Naive thymus-derived CD4-positive, alpha-beta T cell (primary cell): Measurements from ENCODE around the gene EMP1. TPM values are rescaled to one million over a fixed set of nuclear protein-coding genes. Genes with fewer than 3 reads are reported as not detected.
A peak's percentile ranks its signal among the peaks of the same experiment; 100 is the strongest.

Source experiments
- ATAC-seq: fragments of 150-1000 bp; cut with Tn5 transposase; 2 replicates; pipeline ENCODE4 v1.10.0; 2021; ENCODE audit warnings: mild to moderate bottlenecking, moderate library complexity
- CTCF ChIA-PET: fragments of 350-600 bp; sonication (Branson Sonifier 250); formaldehyde crosslinking; loops from one replicate; lab custom pipeline; 2021; ENCODE audit warnings: antibody characterized with exemption; lab: Charles Lee
- POLR2A ChIA-PET: fragments of 350-600 bp; sonication (Branson Sonifier 250); formaldehyde crosslinking; loops from one replicate; lab custom pipeline; 2021; ENCODE audit warnings: antibody characterized with exemption, inconsistent platforms; lab: Charles Lee
- DNase-seq, 9 donors: peaks; one replicate each; pipeline versions ENCODE4 v3.0.0 to v3.0.0-alpha.2; 2020 to 2022; ENCODE audit warnings: mixed read lengths in 1 of 9
- H3K27ac ChIP-seq: one replicate; pipeline ENCODE4 v1.7.0; 2013; ENCODE audit warnings: mild to moderate bottlenecking, low read depth, low read length, moderate library complexity
- H3K27me3 ChIP-seq, 2 donors: one replicate each; pipeline ENCODE4 v1.7.0; 2013; ENCODE audit warnings: low read length in 2 of 2, mild to moderate bottlenecking in 2 of 2, moderate library complexity in 2 of 2; ENCODE audit not compliant: control insufficient read depth in 2 of 2, insufficient read depth in 2 of 2
- H3K36me3 ChIP-seq, 3 experiments: 1 replicate in 2 of 3; 2 replicates in 1 of 3; pipeline ENCODE4 v1.7.0; 2013; ENCODE audit warnings: low read length in 3 of 3, mild to moderate bottlenecking in 3 of 3, moderate library complexity in 1 of 3; ENCODE audit not compliant: insufficient read depth in 3 of 3, control insufficient read depth in 2 of 3
- H3K4me1 ChIP-seq, 2 donors: one replicate each; pipeline ENCODE4 v1.7.0; 2013; ENCODE audit warnings: low read length in 2 of 2, mild to moderate bottlenecking in 2 of 2, moderate library complexity in 1 of 2; ENCODE audit not compliant: control insufficient read depth in 2 of 2, insufficient read depth in 2 of 2
- H3K4me3 ChIP-seq: 2 replicates; pipeline ENCODE4 v1.7.0; 2013; ENCODE audit warnings: mild to moderate bottlenecking, low read length
- H3K9me3 ChIP-seq, 3 experiments: 1 replicate in 2 of 3; 2 replicates in 1 of 3; pipeline ENCODE4 v1.7.0; 2013; ENCODE audit warnings: low read length in 3 of 3; ENCODE audit not compliant: control insufficient read depth in 2 of 3
- H3K27ac Mint-ChIP-seq, 9 donors: one replicate each; pipeline ENCODE4 v1.8.0; 2020 to 2022; ENCODE audit warnings: mixed read lengths in 9 of 9, mild to moderate bottlenecking in 8 of 9, moderate library complexity in 5 of 9, inconsistent platforms in 2 of 9
- H3K27me3 Mint-ChIP-seq, 5 donors: one replicate each; pipeline ENCODE4 v1.8.0; 2021 to 2022; ENCODE audit warnings: mixed read lengths in 5 of 5, mild to moderate bottlenecking in 1 of 5
- H3K36me3 Mint-ChIP-seq, 5 donors: one replicate each; pipeline ENCODE4 v1.8.0; 2020 to 2022; ENCODE audit warnings: mixed read lengths in 5 of 5, mild to moderate bottlenecking in 3 of 5, inconsistent platforms in 1 of 5
- H3K4me1 Mint-ChIP-seq, 7 donors: one replicate each; pipeline ENCODE4 v1.8.0; 2020 to 2022; ENCODE audit warnings: mixed read lengths in 7 of 7, mild to moderate bottlenecking in 3 of 7, inconsistent platforms in 1 of 7
- H3K4me3 Mint-ChIP-seq, 10 donors: one replicate each; pipeline ENCODE4 v1.8.0; 2020 to 2022; ENCODE audit warnings: mild to moderate bottlenecking in 10 of 10, mixed read lengths in 10 of 10, moderate library complexity in 6 of 10, inconsistent platforms in 2 of 10
- H3K9me3 Mint-ChIP-seq, 11 donors: one replicate each; pipeline ENCODE4 v1.8.0; 2020 to 2022; ENCODE audit warnings: mixed read lengths in 11 of 11, mild to moderate bottlenecking in 4 of 11, inconsistent platforms in 1 of 11, moderate library complexity in 1 of 11
- intact Hi-C, 2 donors: fragments of 100-400 bp; cut with micrococcal nuclease; formaldehyde crosslinking; loops; one replicate each; pipeline ENCODE4 v1.15.1; 2023
- polyA plus RNA-seq, 2 donors: library from polyadenylated mRNA; unstranded; fragments of 300-500 nt; fragmentation: Illumina TruSeq; gene quantifications; one replicate each; pipeline ENCODE4 v1.2.3, GENCODE V29; 2021
- total RNA-seq, 6 experiments: library from RNA in 5 of 6; stranded (reverse) in 5 of 6; gene quantifications; 1 replicate in 5 of 6; 2 replicates in 1 of 6; pipeline ENCODE4 v1.2.3 and lab custom pipeline; 2021 to 2026

EMP1 gene
- total and polyA plus RNA-seq, 7 experiments from 2014 or later: 0.37 to 40.1 (median 4.3) TPM; not detected in 1

DNA sequence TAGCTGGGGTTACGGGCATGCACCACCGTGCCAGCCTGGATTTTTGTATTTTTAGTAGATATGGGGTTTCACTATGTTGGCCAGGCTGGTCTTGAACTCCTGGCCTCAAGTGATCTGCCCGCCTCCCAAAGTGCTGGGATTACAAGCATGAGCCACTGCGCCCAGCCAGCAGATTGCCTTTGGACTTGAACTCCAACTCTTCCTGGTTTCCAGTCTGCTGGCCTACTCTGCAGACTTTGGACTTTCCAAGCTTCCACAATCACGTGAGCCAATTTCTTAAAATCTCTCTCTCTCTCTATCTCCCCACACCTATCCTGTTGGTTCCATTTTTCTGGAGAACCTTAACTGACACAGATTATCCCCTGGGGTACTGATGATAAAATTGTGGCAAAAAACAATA lies 55.0 kb downstream of the EMP1 start:
- intact Hi-C loops: no loop called here
- ATAC-seq: no peak
- ChIA-PET CTCF (no interaction called here), POLR2A (no interaction called here)
- Mint-ChIP-seq H3K27me3 (peaks cover 5 to 14% (median 10%) of the 10 kb centered on the region in 5 donors), H3K9me3 (peaks cover 0 to 3% (median 0%) of the 10 kb centered on the region in 11 donors), H3K4me1 (peaks cover 3 to 6% (median 5%) of the 10 kb centered on the region in 7 donors), H3K4me3 (no peak overlapping the region), H3K27ac (no peak overlapping the region), H3K36me3 (no peaks in the 10 kb centered on the region)
- Histone ChIP-seq H3K27ac (no peak overlapping the region), H3K4me3 (no peak overlapping the region), H3K4me1 (no peaks in the 10 kb centered on the region), H3K27me3 (no peaks in the 10 kb centered on the region), H3K36me3 (no peaks in the 10 kb centered on the region), H3K9me3 (no peaks in the 10 kb centered on the region)
- DNase-seq: no peak

DNA sequence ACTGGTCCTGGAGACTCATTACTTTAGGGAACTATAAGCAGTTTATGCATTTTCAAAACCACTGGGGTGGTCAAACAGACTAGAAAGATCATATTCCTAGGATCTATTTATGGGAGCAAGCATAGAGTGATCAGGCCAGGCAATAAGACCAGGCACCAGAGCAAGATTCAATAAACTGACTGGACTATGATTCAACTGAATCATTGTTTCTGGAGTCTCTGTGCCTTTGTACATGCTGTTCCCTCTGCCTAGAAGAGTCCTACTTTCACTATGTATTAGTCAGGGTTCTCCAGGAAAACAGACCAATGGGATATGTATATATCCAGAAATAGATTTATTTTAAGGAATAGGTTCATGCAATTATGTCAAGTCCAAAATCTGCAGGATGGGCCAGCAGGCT lies 55.5 kb downstream of the EMP1 start:
- CTCF ChIA-PET: no interaction called here
- POLR2A ChIA-PET: no interaction called here
- H3K27me3 ChIP-seq: no peaks in the 10 kb centered on the region
- H3K9me3 ChIP-seq: no peaks in the 10 kb centered on the region
- no peaks in the 10 kb centered on the region for H3K4me1 ChIP-seq
- Mint-ChIP-seq H3K36me3 (no peaks in the 10 kb centered on the region), H3K27me3 (peaks cover 5 to 16% (median 10%) of the 10 kb centered on the region in 5 donors), H3K4me3 (no peak overlapping the region), H3K9me3 (peaks cover 0 to 3% (median 0%) of the 10 kb centered on the region in 11 donors), H3K27ac (no peak overlapping the region), H3K4me1 (peaks cover 3 to 6% (median 5%) of the 10 kb centered on the region in 7 donors)
- intact Hi-C loops: no loop called here
- H3K27ac ChIP-seq: no peak overlapping the region
- ATAC-seq (no peak), DNase-seq (no peak)
- H3K36me3 ChIP-seq: no peaks in the 10 kb centered on the region
- no peak overlapping the region for H3K4me3 ChIP-seq

DNA sequence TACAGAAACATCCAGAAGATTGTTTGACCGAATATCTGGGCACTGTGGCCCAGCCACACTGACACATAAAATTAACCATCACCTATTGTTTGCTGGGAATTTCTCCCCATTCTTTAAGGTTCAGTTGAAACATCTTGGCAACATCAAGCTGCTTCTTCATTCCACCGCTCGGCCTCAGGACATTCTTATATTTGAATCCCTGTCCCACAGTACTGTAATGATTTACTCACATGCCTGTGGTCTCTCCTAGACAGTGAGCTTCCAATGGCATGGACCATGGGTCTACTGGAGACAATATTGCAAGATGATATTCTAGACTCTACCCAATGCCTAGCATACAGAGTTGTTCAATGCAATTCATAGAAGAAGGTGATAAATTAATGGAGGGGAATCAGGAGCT lies 56.1 kb downstream of the EMP1 start:
- Mint-ChIP-seq H3K4me3 (no peak overlapping the region), H3K9me3 (peaks cover 0 to 3% (median 0%) of the 10 kb centered on the region in 11 donors), H3K27me3 (peaks cover 5 to 16% (median 10%) of the 10 kb centered on the region in 5 donors), H3K36me3 (no peaks in the 10 kb centered on the region), H3K27ac (no peak overlapping the region), H3K4me1 (peaks cover 3 to 6% (median 5%) of the 10 kb centered on the region in 7 donors)
- DNase-seq (no peak), ATAC-seq (no peak)
- intact Hi-C loops: no loop called here
- ChIA-PET POLR2A (no interaction called here), CTCF (no interaction called here)
- H3K36me3 ChIP-seq: no peaks in the 10 kb centered on the region
- no peaks in the 10 kb centered on the region for H3K4me1 ChIP-seq
- no peak overlapping the region for H3K27ac ChIP-seq
- H3K27me3 ChIP-seq: no peaks in the 10 kb centered on the region
- H3K4me3 ChIP-seq: no peak overlapping the region
- no peaks in the 10 kb centered on the region for H3K9me3 ChIP-seq

DNA sequence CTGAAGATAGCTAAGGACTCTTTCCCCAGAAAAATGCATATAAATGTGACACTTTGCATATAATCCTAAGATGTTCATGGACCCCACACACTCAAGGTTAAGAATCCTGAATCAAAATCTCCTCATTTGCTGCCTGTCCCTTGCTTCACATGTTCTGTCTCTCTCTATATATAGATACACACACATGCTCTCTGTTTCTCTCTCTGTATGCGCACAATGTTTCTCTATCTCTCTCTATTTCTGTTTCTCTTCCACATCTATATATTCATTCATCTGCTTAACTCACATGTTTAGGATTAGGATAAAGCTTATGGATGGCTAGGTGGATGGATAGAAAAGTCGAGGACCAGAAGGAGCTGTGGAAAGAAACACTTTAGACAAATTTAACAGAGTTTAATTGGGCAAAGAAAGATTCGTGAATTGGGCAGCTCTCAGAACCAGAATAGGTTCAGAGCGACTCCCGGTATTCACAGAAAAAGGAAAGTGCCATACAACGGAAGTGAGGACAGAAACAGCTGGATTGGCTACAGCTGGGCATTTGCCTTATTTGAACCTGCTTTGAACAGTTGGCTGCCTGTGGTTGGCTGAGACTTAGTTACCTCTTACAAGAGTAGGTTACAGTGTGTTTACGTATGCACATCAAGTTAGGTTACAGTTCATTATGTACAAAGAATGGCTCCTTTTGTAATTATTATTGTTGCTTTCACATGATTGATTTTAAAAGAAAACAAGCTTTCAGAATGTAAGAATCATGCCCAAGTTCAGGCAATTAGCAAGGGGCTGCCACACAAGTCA lies 57.6 kb downstream of the EMP1 start:
- POLR2A ChIA-PET: no interaction called here

DNA sequence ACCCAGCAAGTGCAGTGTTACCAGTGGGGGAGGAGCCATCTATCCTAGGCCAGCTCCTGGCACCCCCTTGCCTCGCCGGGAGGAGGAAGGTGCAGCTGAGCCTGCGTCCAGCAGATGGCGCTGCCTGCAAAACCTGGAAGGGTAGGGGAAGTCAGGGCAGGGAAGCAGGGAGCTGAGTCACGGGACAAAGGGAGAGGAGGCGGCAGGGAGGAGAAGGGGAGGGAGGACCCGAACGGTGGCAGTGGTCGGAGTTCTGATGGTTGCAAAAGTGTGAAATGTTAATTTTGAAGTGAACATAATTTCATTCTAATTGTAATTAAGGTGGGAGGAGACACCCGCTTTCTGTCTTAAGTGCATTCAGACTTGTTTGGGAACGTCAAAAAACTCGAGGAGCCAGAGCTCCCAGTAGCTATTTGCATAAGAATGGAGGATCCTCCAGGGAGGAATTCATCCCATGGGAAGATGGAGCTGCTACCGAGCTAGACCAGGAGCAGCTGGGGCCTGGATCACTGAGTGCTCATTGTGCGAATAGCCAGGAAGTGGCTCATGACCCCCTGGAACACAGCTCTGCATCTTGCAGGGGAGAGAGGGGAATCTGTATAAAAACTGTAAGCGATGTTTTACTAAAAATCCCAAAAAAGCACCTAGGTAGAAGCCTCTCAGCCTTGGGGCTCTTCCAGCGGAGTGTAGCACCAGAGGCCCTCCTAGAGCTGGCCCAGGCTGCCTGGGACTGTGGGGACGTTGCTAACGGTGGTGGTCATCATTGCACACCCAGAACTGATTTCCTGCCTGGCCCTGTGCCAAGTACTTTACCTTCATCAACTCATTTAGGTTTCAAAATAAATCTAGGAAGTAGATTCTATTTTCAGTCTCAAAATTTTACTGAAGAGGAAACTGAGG lies 59.5 kb downstream of the EMP1 start:
- Mint-ChIP-seq H3K9me3 (no peaks in the 10 kb centered on the region), H3K27me3 (peaks cover 0 to 7% (median 0%) of the 10 kb centered on the region in 5 donors), H3K27ac (no peak overlapping the region), H3K4me1 (peaks cover 3 to 6% (median 5%) of the 10 kb centered on the region in 7 donors), H3K36me3 (no peaks in the 10 kb centered on the region), H3K4me3 (peak overlapping the region in 6 of 10 donors; percentile 11 to 63 (median 32))
- ATAC-seq (peak; percentile 98), DNase-seq (peak; percentile 38 to 79 (median 61))
- POLR2A ChIA-PET: no interaction called here
- Histone ChIP-seq H3K4me1 (no peaks in the 10 kb centered on the region), H3K9me3 (no peaks in the 10 kb centered on the region), H3K4me3 (no peak overlapping the region), H3K27me3 (no peaks in the 10 kb centered on the region), H3K27ac (no peak overlapping the region), H3K36me3 (no peaks in the 10 kb centered on the region)
- intact Hi-C loops: no loop called here
- CTCF ChIA-PET: interaction anchor here (0.7 to 2.2 kb wide), 4 partner anchors 10 to 44 kb away, joined by 3 to 9 read pairs (median 4); no protein-coding TSS in a partner anchor

More for the DNA sequence above, 57.6 kb downstream of the EMP1 start:
- Histone ChIP-seq H3K4me1 (no peaks in the 10 kb centered on the region), H3K27ac (no peak overlapping the region), H3K27me3 (no peaks in the 10 kb centered on the region), H3K9me3 (no peaks in the 10 kb centered on the region), H3K36me3 (no peaks in the 10 kb centered on the region), H3K4me3 (no peak overlapping the region)
- CTCF ChIA-PET: interaction anchor here (0.9 kb wide), 2 partner anchors 24 to 1170 kb away, joined by 3 read pairs; no protein-coding TSS in a partner anchor
- DNase-seq (no peak), ATAC-seq (no peak)
- Mint-ChIP-seq H3K9me3 (peaks cover 0 to 3% (median 0%) of the 10 kb centered on the region in 11 donors), H3K27me3 (peaks cover 5 to 16% (median 10%) of the 10 kb centered on the region in 5 donors), H3K27ac (no peak overlapping the region), H3K4me3 (no peak overlapping the region), H3K4me1 (peaks cover 3 to 6% (median 5%) of the 10 kb centered on the region in 7 donors), H3K36me3 (no peaks in the 10 kb centered on the region)
- intact Hi-C loops: no loop called here

DNA sequence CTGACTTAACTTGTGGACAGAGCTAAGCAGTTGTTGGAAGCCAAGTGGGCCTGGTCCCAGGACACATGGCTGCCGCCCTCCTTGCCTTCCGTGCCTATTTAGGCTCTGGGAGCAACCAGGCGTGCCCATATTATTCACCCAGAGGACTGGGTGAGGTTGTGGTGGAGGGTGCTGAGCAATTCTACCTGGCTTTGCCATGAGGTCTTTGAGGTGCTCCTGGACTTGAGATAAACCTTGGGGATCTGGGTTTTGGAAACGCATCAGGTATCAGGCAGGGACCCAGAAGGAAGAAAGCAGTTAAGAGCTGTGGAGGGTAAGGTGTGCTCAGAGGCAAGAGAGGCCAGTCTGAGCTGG lies 60.1 kb downstream of the EMP1 start:
- H3K4me1 ChIP-seq: no peaks in the 10 kb centered on the region
- H3K9me3 Mint-ChIP-seq: no peaks in the 10 kb centered on the region
- H3K36me3 ChIP-seq: no peaks in the 10 kb centered on the region
- ATAC-seq: no peak
- H3K36me3 Mint-ChIP-seq: no peaks in the 10 kb centered on the region
- no peaks in the 10 kb centered on the region for H3K9me3 ChIP-seq
- intact Hi-C loops: no loop called here
- DNase-seq: no peak
- POLR2A ChIA-PET: no interaction called here
- H3K4me1 Mint-ChIP-seq: peaks cover 3 to 6% (median 5%) of the 10 kb centered on the region in 7 donors
- no peak overlapping the region for H3K27ac ChIP-seq
- H3K4me3 ChIP-seq: no peak overlapping the region
- H3K27me3 Mint-ChIP-seq: peaks cover 0 to 7% (median 0%) of the 10 kb centered on the region in 5 donors
- no peak overlapping the region for H3K4me3 Mint-ChIP-seq
- CTCF ChIA-PET: interaction anchor here (1.2 to 2.2 kb wide), 3 partner anchors 10 to 45 kb away, joined by 3 to 9 read pairs (median 4); no protein-coding TSS in a partner anchor
- no peaks in the 10 kb centered on the region for H3K27me3 ChIP-seq
- no peak overlapping the region for H3K27ac Mint-ChIP-seq
